ENCODE data around the gene MRS2. TPM values are rescaled to one million over a fixed set of nuclear protein-coding genes. Genes with fewer than 3 reads are reported as not detected.

The MRS2 gene
- total RNA-seq, 2 experiments from 2014 or later = 24.7 to 26.3 TPM

DNA sequence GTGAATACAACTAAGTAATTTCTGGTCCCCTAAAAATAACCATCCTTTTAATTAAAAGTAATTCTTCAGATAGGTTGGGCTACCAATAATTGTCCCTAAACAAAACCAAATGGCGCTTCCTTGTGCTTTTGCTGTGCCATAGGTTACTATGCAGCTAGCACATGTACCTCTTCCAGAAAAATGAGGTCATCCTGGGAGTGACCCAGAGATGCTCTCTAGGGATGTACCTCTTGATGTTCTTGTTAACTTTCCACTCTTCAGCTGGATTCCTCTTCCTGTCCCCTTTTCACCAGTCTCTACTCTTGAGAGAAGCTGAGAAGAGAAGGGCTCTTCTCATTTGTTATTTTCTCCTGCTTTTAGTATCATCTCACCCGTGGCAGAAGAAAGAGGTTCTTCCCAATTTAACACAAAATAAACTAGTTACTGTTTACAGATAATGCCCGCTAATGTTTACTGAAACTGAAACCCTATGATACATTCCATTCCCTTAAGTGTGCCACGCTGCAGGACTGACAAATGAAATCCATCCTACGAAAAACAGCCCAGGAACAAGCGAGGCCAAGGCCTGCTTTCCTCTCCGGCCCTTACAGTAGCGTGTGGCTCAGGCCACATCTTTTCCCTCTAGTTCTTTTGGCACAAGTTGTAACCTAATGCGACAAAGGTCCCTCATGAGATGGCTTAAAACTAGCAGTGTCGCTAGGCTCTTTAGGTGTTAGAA lies 24.2 kb downstream of the MRS2 start:
- ChIA-PET CTCF (no interaction called here), POLR2A (no interaction called here)
- DNase-seq (no peak), ATAC-seq (no peak)
- no peaks in the 10 kb centered on the region for H3K4me1 Mint-ChIP-seq (ENCODE audit: low read depth)
- H3K27me3 Mint-ChIP-seq = no peaks in the 10 kb centered on the region
- peak overlapping the region; percentile 3 for H3K27ac Mint-ChIP-seq
- TF ChIP-seq, protein P1, sequence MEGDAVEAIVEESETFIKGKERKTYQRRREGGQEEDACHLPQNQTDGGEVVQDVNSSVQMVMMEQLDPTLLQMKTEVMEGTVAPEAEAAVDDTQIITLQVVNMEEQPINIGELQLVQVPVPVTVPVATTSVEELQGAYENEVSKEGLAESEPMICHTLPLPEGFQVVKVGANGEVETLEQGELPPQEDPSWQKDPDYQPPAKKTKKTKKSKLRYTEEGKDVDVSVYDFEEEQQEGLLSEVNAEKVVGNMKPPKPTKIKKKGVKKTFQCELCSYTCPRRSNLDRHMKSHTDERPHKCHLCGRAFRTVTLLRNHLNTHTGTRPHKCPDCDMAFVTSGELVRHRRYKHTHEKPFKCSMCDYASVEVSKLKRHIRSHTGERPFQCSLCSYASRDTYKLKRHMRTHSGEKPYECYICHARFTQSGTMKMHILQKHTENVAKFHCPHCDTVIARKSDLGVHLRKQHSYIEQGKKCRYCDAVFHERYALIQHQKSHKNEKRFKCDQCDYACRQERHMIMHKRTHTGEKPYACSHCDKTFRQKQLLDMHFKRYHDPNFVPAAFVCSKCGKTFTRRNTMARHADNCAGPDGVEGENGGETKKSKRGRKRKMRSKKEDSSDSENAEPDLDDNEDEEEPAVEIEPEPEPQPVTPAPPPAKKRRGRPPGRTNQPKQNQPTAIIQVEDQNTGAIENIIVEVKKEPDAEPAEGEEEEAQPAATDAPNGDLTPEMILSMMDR (IDR thresholded peaks at IDR 0.05) = no peak
- H3K36me3 Mint-ChIP-seq (ENCODE audit: low read depth) = peaks cover 17% of the 10 kb centered on the region
- intact Hi-C loops (cut with micrococcal nuclease) = no loop called here
- no peak overlapping the region for H3K4me3 Mint-ChIP-seq
- H3K9me3 Mint-ChIP-seq = no peaks in the 10 kb centered on the region

DNA sequence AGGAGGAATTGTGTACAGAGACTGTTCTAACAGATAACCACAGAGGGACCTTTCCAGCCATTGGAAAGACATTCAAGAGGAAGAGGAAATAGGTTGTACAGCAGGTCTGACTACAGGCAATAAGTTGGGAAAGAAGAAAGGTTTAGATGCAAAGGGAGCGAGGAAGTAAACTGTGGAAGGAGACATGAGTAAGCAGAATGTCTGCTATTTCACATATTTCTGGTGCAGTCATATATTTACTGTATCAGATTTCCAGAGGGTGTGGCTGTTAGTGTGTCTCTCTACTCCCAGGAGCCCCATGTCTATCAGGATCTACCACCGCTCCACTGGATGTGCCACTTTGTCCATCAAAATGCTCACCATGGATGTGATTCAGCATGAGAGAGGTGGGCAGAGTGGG lies 25.9 kb downstream of the MRS2 start:
- Mint-ChIP-seq H3K4me1 (ENCODE audit: low read depth) (no peaks in the 10 kb centered on the region), H3K27me3 (no peaks in the 10 kb centered on the region), H3K36me3 (ENCODE audit: low read depth) (peaks cover 12% of the 10 kb centered on the region), H3K9me3 (no peaks in the 10 kb centered on the region), H3K27ac (no peak overlapping the region), H3K4me3 (no peak overlapping the region)
- intact Hi-C loops (cut with micrococcal nuclease) = no loop called here
- no peak for ATAC-seq
- TF ChIP-seq, protein P1 (IDR thresholded peaks at IDR 0.05) = no peak
- ChIA-PET POLR2A (no interaction called here), CTCF (interaction anchor here (0.7 kb wide), 1 partner anchor 93 kb away, joined by 3 read pairs; no protein-coding TSS in a partner anchor)
- DNase-seq = no peak

DNA sequence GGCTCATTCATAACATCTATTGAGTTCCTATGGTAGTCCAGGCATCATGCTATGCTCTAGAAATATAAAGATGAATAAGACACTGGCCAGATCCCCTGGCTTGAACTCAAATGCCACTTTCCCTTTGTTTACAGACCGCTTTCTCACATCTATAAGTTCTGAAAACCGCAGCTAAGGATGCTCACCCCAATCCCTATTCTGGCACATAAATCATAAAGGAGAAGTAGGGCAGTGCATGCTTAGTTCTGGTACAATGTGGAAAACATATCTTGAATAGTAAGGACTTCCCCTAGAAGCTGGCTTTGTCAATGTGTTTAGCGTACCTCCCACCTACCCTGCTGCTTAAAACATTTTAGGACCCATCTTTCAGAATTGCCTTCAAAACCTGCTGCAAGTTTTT lies 26.4 kb downstream of the MRS2 start:
- intact Hi-C loops (cut with micrococcal nuclease) = no loop called here
- no peak for DNase-seq
- ChIA-PET POLR2A (no interaction called here), CTCF (interaction anchor here (1.0 to 2.2 kb wide), 3 partner anchors 26 to 152 kb away, joined by 3 to 7 read pairs (median 6); no protein-coding TSS in a partner anchor)
- peaks cover 12% of the 10 kb centered on the region for H3K36me3 Mint-ChIP-seq (ENCODE audit: low read depth)
- no peak overlapping the region for H3K27ac Mint-ChIP-seq
- H3K4me3 Mint-ChIP-seq = no peak overlapping the region
- H3K4me1 Mint-ChIP-seq (ENCODE audit: low read depth) = no peaks in the 10 kb centered on the region
- ATAC-seq = no peak
- TF ChIP-seq, protein P1 (IDR thresholded peaks at IDR 0.05) = no peak
- no peaks in the 10 kb centered on the region for H3K27me3 Mint-ChIP-seq
- H3K9me3 Mint-ChIP-seq = no peaks in the 10 kb centered on the region

DNA sequence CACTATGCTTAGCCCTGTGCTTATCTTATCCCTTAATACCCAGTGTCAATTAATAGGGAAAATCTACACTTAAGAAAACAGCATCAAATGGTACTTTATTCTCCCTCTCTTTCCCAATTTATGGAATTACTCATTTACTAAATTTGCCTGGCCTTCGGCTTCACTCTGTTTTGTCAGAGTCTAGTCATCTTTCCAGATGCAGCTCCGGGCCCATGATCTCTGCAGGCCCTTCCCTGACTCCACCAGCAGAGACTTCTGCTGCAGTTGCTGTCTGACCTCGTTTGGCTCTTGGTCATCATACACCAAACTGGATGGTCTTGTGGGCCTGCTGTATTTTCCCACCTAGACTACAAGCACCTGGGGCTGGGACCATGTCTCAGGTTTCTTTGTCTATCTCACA lies 27.4 kb downstream of the MRS2 start:
- intact Hi-C loops (cut with micrococcal nuclease) = no loop called here
- POLR2A ChIA-PET = interaction anchor here (0.8 kb wide), 1 partner anchor 73 kb away, joined by 3 read pairs; the partner anchor contains the start of gene DCDC2
- no peaks in the 10 kb centered on the region for H3K9me3 Mint-ChIP-seq
- H3K36me3 Mint-ChIP-seq (ENCODE audit: low read depth) = peaks cover 8% of the 10 kb centered on the region
- ATAC-seq (no peak), DNase-seq (no peak)
- TF ChIP-seq, protein P1 (IDR thresholded peaks at IDR 0.05) = no peak
- H3K4me1 Mint-ChIP-seq (ENCODE audit: low read depth) = no peaks in the 10 kb centered on the region
- CTCF ChIA-PET = interaction anchor here (0.7 to 2.9 kb wide), 26 partner anchors 9 to 151 kb away, joined by 3 to 22 read pairs (median 4); partner anchors contain the start of gene ALDH5A1
- H3K27me3 Mint-ChIP-seq = no peaks in the 10 kb centered on the region
- no peak overlapping the region for H3K27ac Mint-ChIP-seq
- H3K4me3 Mint-ChIP-seq = no peak overlapping the region

DNA sequence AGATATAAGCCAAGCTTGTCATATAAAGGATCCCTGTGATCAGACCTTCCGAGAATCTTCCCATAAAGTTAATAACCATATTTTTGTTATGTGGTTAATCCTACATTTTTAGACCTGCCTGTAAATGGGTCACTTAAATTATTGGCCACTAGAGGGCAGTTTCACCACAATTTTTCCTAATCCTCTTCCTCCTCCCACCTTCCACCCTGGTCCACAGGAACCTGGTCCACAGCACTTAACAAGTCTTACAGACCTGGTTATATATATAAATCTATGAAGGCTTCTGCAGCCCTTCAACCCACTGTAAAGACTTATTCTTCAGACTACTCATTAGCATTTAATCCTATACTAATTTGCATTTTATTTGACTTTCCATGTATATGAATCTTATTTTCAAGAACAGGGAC lies 28.3 kb downstream of the MRS2 start:
- peak; percentile 36 for DNase-seq
- TF ChIP-seq, protein P1 (IDR thresholded peaks at IDR 0.05) = peak; percentile 81
- peaks cover 8% of the 10 kb centered on the region for H3K36me3 Mint-ChIP-seq (ENCODE audit: low read depth)
- H3K27ac Mint-ChIP-seq = no peak overlapping the region
- no peaks in the 10 kb centered on the region for H3K9me3 Mint-ChIP-seq
- peak; percentile 55 for ATAC-seq
- no peaks in the 10 kb centered on the region for H3K27me3 Mint-ChIP-seq
- no peak overlapping the region for H3K4me3 Mint-ChIP-seq
- no peaks in the 10 kb centered on the region for H3K4me1 Mint-ChIP-seq (ENCODE audit: low read depth)
- POLR2A ChIA-PET = no interaction called here
- CTCF ChIA-PET = interaction anchor here (0.6 to 2.9 kb wide), 31 partner anchors 8 to 150 kb away, joined by 3 to 22 read pairs (median 4); partner anchors contain the start of gene ALDH5A1
- intact Hi-C loops (cut with micrococcal nuclease) = no loop called here

Measured in activated CD8-positive, alpha-beta T cell treated with anti-CD3 and anti-CD28 coated beads for 36 hours (primary cell).